SKM-1 (cell line): ENCODE data around the gene DEGS1.

Experiments
- DNase-seq: peaks from one replicate; lab custom pipeline; 2025; ENCODE audit not compliant: unreplicated experiment; lab: John Stamatoyannopoulos, UW

Gene DEGS1

DNA sequence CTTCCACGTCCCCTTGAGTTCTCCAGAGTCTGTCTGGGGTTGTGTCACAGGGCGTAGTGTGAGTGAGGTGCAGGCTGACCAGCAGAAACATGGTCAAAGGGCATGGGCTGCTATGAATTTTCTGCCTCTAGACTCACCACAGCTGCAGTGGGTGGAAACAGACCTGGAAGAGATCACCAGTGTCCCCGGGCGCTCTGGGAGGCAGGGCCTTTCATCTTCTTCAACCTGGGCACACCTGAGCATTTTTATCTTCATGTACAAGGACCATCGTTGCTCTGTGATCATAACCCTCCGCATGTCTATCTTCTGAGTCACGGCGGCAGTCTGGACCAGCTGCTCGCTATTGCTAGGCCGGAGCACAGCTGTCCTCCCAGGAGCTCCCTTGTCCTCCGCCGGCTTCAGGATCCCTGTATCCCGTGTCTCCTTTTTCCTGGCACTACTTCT, 29.6 kb downstream of the DEGS1 start:
- DNase-seq = no peak

DNA sequence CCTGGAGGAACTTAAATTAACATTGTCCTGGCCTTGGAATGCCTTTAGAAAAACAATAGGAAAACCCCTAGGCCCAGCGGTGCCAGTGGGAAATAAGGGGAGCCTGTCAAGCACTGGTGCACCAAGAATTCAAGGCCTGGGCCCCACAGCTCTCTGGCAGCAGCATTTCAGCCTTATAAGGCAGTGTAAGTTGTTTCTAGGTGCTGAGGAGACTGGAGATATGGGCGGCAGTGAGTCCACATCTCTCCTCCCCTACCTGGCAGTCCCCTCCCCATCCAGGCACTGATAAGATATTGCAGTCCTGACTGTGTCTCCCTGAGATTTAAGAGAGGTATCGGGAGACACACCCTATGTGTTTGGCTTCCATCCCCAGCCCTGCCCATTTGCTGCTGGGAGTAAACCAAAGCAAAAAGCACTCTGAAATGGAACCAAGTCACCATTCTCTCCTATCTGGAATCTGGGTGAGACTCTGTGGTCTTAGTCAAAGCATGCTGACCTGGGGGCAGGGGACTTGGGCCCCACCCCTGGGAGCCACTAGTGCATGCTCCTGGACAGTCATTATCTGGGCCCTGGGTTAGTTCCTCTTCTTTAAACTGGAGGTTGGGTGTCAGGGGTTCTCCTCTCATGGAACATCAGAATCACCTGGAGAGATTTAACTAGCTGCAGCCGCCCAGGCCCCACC, 30.5 kb downstream of the DEGS1 start:
- peak; percentile 19 for DNase-seq

DNA sequence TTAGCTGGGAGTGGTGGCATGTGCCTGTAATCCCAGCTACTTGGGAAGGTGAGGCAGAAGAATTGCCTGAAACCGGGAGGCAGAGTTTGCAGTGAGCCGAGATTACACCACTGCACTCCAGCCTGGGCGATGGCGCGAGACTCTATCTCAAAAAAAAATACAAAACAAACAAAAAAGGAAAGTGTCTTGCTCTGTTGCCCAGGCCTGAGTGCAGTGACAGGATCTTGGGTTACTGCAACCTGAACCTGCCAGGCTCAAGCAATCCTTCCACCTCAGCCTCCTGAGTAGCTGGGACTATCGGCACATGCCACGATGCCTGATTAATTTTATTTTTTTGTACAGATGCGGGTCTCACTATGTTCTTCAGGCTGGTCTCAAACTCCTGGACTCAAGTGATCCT, 33.3 kb downstream of the DEGS1 start:
- DNase-seq = no peak

DNA sequence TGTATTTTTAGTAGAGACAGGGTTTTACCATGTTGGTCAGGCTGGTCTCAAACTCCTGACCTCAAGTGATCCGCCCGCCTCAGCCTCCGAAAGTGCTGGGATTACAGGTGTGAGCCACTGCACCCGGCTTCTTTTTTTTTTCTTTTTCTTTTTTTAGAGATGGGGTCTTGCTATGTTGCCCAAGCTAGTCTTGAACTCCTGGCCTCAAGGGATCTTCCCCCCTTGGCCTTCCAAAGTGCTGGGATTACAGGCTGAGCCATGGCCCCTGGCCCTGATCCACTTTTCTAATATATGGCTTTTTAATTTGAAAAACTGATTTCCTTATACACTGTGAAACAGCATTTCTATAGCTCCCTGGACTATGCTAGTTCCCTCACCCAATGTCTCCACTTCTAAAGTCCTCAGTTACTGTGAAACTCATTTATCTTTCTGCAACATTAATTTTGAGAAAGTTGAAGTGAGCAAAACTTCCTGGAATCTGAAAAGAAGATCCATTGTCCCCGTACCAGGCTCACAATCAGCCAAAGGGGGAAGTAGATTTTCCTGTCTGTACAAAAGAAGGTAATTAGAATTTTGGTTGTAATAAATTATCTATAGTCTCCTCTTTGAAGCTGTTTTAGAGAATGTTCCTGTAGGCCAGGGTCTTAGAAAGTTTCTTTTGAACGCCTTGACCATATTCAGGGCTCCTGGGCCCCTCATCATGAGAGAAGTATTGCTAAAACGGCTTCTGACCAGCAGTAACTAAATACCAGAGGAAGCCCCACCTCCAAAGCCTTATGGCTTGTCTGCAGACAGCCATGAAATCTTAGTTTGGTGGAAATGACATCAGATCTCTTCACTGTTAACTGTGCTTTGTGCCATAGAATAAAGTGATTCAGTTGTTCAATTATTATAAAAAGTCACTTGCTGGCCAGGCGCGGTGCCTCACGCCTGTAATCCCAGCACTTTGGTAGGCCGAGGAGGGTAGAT, 34.9 kb downstream of the DEGS1 start:
- DNase-seq = no peak

DNA sequence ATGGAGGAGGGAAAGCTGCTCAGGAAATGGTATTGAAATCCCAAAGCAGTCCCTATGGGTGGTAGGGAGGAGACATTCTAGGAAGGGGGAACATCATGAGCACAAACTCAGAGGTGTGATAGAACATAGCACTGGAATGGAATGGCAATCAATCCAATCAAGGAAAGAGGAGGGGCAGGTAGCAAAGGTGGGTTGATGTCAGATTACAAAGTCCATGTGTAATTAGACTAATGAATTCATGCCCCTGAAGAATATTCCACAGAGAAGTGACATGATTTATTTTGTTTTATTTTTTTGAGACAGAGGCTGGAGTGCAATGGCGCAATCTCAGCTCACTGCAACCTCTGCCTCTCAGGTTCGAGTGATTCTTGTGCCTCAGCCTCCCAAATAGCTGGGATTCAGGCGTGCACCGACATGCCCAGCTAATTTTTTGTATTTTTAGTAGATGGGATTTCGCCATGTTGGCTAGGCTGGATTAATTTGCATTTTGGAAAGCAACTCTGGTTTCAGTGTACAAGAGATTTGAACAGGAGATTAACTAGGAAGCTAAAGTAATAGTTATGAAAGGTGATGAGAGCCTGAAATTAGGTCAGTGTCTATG, 36.1 kb downstream of the DEGS1 start:
- DNase-seq = no peak

GRCh38 chr1:224219612-224220059, 36.6 kb downstream of the DEGS1 start:
- DNase-seq = no peak

DNA sequence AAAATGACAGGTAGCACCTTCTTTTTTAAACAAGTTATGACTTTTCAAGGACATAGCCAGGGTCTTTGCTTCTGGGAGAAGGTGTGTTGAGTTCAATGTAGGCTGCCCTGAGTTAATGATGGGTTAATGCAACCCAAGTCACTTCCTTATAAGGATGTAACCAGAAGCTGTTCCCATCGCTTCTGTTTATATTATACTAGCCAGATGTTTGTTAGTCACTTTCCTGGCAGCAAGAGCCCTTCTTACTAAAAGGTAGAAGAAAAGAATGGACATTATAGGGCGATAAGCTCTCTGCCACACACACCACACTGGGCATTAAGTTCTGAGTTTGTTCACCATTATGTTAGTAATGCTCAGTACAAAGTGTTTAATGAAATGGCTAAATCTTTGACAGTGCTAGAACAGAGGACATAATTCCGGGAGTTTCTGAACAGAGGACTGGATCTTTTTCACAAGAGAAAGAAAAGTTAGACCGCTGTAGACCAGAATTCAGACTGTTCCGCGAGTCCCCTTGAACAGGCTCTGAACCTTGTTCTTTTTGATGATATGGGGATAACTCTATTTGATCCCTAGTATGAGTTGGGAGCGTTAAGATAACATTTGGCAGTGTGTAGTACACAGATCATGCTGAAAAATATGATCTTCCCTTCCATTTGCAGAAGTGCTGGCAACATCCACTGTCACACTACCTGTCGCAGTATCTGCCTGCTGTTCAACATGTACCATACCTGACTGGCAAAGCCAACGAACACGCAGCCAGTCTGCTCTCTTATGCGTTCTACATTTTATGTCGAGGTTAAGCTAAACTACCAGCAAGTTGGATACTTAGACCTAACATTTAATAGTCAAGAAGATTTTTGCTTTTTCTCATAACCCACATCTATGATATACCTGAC, 41.0 kb downstream of the DEGS1 start:
- DNase-seq = no peak

DNA sequence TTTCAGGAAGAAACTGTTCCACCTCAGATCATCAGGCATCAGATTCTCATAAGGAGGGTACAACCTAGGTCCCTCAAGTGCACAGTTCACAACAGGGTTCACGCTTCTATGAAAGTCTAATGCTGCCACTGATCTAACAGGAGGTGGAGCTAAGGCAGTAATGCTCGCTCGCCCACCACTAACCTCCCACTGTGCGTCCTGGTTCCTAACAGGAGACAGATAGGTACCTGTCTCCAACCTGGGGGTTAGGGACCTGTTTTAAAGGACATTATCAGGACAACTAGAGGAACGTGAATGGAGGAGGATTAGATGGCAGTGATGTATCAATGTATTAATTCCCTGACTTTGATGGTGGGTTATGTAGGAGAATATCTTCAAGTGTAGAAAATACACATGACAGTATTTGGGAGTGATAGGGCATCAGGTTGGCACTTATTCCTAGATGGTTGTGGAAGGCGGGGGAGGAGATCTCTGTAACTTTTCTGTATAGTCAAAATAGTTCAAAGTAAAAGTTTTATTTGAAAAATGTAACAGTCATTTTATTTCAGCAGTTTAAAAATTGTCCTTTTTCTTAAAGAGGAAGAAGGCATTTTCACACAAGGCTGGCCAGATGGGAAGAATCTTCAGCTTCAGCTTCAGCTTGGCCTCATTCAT, 43.9 kb downstream of the DEGS1 start:
- no peak for DNase-seq

- no peak for DNase-seq
Measured at GRCh38 chr1:224234017-224234416, 51.0 kb downstream of the DEGS1 start.

- no peak for DNase-seq
Measured at GRCh38 chr1:224235813-224236493, 52.9 kb downstream of the DEGS1 start.

GRCh38 chr1:224237119-224237881, 54.3 kb downstream of the DEGS1 start:
- DNase-seq = no peak

- DNase-seq = no peak
Measured at GRCh38 chr1:224238212-224238611, 55.2 kb downstream of the DEGS1 start.

GRCh38 chr1:224238756-224239155, 55.7 kb downstream of the DEGS1 start:
- DNase-seq = no peak
